Esophagus muscularis mucosa (tissue), 4 donors: ENCODE measurements around the gene LYZ. TPM values are rescaled to one million over a fixed set of nuclear protein-coding genes. Genes with fewer than 3 reads are reported as not detected.

Experiments
- DNase-seq: peaks from one replicate; pipeline ENCODE4 v3.0.0-alpha.2; 2017; ENCODE audit errors: extremely low spot score
- H3K27ac ChIP-seq, 4 donors: fragments of 200-600 bp; sonication (generic); replicated peaks in 1 of 4; 1 replicate in 3 of 4; 2 replicates in 1 of 4; pipeline ENCODE4 v1.5.1; 2016 to 2019; ENCODE audit warnings: mild to moderate bottlenecking in 1 of 4
- H3K27me3 ChIP-seq, 4 donors: fragments of 200-600 bp; sonication (generic); one replicate each; pipeline versions ENCODE4 v1.5.1 to v1.6.0; 2016 to 2019
- H3K36me3 ChIP-seq, 4 donors: fragments of 200-600 bp; sonication (generic); one replicate each; pipeline ENCODE4 v1.5.1; 2016 to 2019
- H3K4me1 ChIP-seq, 4 donors: fragments of 200-600 bp; sonication (generic); one replicate each; pipeline ENCODE4 v1.5.1; 2016 to 2019
- H3K4me3 ChIP-seq, 4 donors: fragments of 200-600 bp; sonication (generic); 1 replicate in 2 of 4; 2 replicates in 2 of 4; pipeline ENCODE4 v1.5.1; 2016 to 2019; ENCODE audit warnings: mild to moderate bottlenecking in 4 of 4, moderate library complexity in 1 of 4
- H3K9me3 ChIP-seq, 4 donors: fragments of 200-600 bp; sonication (generic); 1 replicate in 3 of 4; 2 replicates in 1 of 4; pipeline ENCODE4 v1.5.1; 2016 to 2019
- EP300 ChIP-seq: sonication (generic); formaldehyde crosslinking; IDR thresholded peaks from one replicate; pipeline ENCODE4 v1.6.1; 2017; ENCODE audit warnings: antibody characterized with exemption
- POLR2A ChIP-seq: fragments of 450-650 bp; IDR thresholded peaks from one replicate; pipeline ENCODE4 v1.6.1; 2017; ENCODE audit warnings: antibody characterized with exemption, moderate library complexity, mild to moderate bottlenecking, low read depth
- POLR2AphosphoS5 ChIP-seq, 2 donors: sonication (generic); formaldehyde crosslinking; IDR thresholded peaks; one replicate each; pipeline ENCODE4 v1.6.1; 2017; ENCODE audit warnings: antibody characterized with exemption in 2 of 2
- WGBS: methylation state at CpG from one replicate; pipeline ENCODE4 v1.1.5; 2018; 5-methylcytosine and 5-hydroxymethylcytosine counted together
- intact Hi-C: fragments of 100-400 bp; cut with DNase I; formaldehyde crosslinking; loops from one replicate; pipeline ENCODE4 v1.15.1; 2023
- total RNA-seq, 4 donors: library from RNA; depleted of rRNA; stranded (reverse); fragments of >200 nt; gene quantifications; one replicate each; pipeline versions ENCODE4 v1.1.0 to v1.2.1, GENCODE V29; 2016
- TF ChIP-seq, protein P1 (sequence below), 3 experiments: fragments of 200-600 bp in 2 of 3; fragments of 450-650 bp in 1 of 3; sonication (generic) in 2 of 3; IDR thresholded peaks; one replicate each; pipeline ENCODE4 v1.5.1; 2017 to 2019; ENCODE audit warnings: antibody characterized with exemption in 3 of 3, mild to moderate bottlenecking in 2 of 3, moderate library complexity in 1 of 3

Gene LYZ
- total RNA-seq, 4 donors from 2014 or later = 8.8 to 95.3 (median 34.0) TPM

GRCh38 chr12:69343885-69344612, 4.1 kb upstream of the LYZ start:
- DNase-seq = no peak
- Histone ChIP-seq H3K27me3 (peaks cover 0 to 14% (median 0%) of the 10 kb centered on the region in 4 donors), H3K27ac (no peak overlapping the region), H3K36me3 (no peaks in the 10 kb centered on the region), H3K9me3 (no peaks in the 10 kb centered on the region), H3K4me3 (no peak overlapping the region), H3K4me1 (no peaks in the 10 kb centered on the region)
- TF ChIP-seq POLR2A = no peak
- TF ChIP-seq, protein P1, sequence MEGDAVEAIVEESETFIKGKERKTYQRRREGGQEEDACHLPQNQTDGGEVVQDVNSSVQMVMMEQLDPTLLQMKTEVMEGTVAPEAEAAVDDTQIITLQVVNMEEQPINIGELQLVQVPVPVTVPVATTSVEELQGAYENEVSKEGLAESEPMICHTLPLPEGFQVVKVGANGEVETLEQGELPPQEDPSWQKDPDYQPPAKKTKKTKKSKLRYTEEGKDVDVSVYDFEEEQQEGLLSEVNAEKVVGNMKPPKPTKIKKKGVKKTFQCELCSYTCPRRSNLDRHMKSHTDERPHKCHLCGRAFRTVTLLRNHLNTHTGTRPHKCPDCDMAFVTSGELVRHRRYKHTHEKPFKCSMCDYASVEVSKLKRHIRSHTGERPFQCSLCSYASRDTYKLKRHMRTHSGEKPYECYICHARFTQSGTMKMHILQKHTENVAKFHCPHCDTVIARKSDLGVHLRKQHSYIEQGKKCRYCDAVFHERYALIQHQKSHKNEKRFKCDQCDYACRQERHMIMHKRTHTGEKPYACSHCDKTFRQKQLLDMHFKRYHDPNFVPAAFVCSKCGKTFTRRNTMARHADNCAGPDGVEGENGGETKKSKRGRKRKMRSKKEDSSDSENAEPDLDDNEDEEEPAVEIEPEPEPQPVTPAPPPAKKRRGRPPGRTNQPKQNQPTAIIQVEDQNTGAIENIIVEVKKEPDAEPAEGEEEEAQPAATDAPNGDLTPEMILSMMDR (IDR thresholded peaks at IDR 0.05) = no peak
- no peak for TF ChIP-seq POLR2AphosphoS5 (IDR thresholded peaks at IDR 0.05)
- no peak for TF ChIP-seq EP300
- intact Hi-C loops = no loop called here
- WGBS = 40% methylated on average over 3 of the region's 3 CpGs

GRCh38 chr12:69345077-69345476, 3.1 kb upstream of the LYZ start:
- Histone ChIP-seq H3K36me3 (no peaks in the 10 kb centered on the region), H3K4me3 (no peak overlapping the region), H3K4me1 (no peaks in the 10 kb centered on the region), H3K9me3 (no peaks in the 10 kb centered on the region), H3K27ac (no peak overlapping the region), H3K27me3 (peaks cover 0 to 14% (median 0%) of the 10 kb centered on the region in 4 donors)
- DNase-seq = no peak
- 90% methylated on average over 2 of the region's 2 CpGs for WGBS
- intact Hi-C loops = no loop called here
- no peak for TF ChIP-seq EP300
- TF ChIP-seq, protein P1 (IDR thresholded peaks at IDR 0.05) = no peak

DNA sequence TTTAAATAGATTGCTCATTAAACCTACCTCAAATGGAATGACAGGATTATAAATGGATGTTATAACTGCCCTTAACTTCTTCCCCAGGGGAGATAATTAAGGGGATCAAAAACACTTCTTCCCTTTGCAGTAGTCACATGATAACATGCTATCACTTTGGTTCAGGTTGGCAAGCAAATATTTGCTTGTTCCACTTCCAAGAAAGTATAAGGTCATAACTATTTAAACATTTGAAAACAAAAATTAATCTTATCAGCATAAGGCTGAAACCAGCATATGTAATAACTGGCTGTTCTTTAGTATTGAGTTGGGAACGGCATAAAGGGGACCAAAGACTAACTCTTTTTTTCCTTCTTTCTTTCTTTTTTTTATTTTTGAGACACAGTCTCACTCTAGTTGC, 2.4 kb upstream of the LYZ start:
- Histone ChIP-seq H3K27me3 (peaks cover 0 to 14% (median 0%) of the 10 kb centered on the region in 4 donors), H3K4me3 (no peak overlapping the region), H3K4me1 (no peaks in the 10 kb centered on the region), H3K9me3 (no peaks in the 10 kb centered on the region), H3K36me3 (no peaks in the 10 kb centered on the region), H3K27ac (no peak overlapping the region)
- no peak for DNase-seq
- 84% methylated on average over 1 of the region's 1 CpG for WGBS
- TF ChIP-seq POLR2A (no peak), EP300 (no peak), POLR2AphosphoS5 (IDR thresholded peaks at IDR 0.05) (no peak)
- TF ChIP-seq, protein P1 (IDR thresholded peaks at IDR 0.05) = no peak
- intact Hi-C loops = no loop called here

GRCh38 chr12:69350002-69350626, 1.9 kb downstream of the LYZ start:
- 77% methylated on average over 2 of the region's 2 CpGs for WGBS
- H3K36me3 ChIP-seq = no peaks in the 10 kb centered on the region
- no peaks in the 10 kb centered on the region for H3K4me1 ChIP-seq
- TF ChIP-seq POLR2A (no peak), POLR2AphosphoS5 (IDR thresholded peaks at IDR 0.05) (no peak), EP300 (no peak)
- TF ChIP-seq, protein P1 (IDR thresholded peaks at IDR 0.05) = no peak
- peaks cover 0 to under 1% (median 0%) of the 10 kb centered on the region in 4 donors for H3K27me3 ChIP-seq
- no peaks in the 10 kb centered on the region for H3K9me3 ChIP-seq
- intact Hi-C loops = no loop called here
- no peak for DNase-seq
- no peak overlapping the region for H3K27ac ChIP-seq
- no peak overlapping the region for H3K4me3 ChIP-seq
